ENCODE data around the gene RNGTT.
"Not testable (repeated sequence)": the region's sequence is repeated elsewhere in the genome, so short reads cannot be mapped to it uniquely, and the experiment has no call there.

Gene RNGTT

GRCh38 chr6:88945415-88946008 lies 17.9 kb downstream of the RNGTT start:
- Histone ChIP-seq H3K4me2 (no peak overlapping the region), H3K4me3 (no peak overlapping the region), H3K27me3 (no peaks in the 10 kb centered on the region), H3K27ac (no peak overlapping the region), H3K36me3 (peaks cover 5% of the 10 kb centered on the region; the same call in 1 of the 2 replicates), H4K20me1 (no peaks in the 10 kb centered on the region), H3K9me3 (peaks cover 5% of the 10 kb centered on the region), H3K4me1 (no peaks in the 10 kb centered on the region), H3K9ac (no peak overlapping the region)
- TF ChIP-seq Cebpa-rat (IDR thresholded peaks at IDR 0.05): no peak

- H3K27me3 ChIP-seq: no peaks in the 10 kb centered on the region
- H3K9ac ChIP-seq: no peak overlapping the region
- H3K4me1 ChIP-seq: no peaks in the 10 kb centered on the region
- TF ChIP-seq Cebpa-rat (IDR thresholded peaks at IDR 0.05): no peak
- H4K20me1 ChIP-seq: no peaks in the 10 kb centered on the region
- H3K36me3 ChIP-seq: peaks cover 46% of the 10 kb centered on the region
- H3K27ac ChIP-seq: no peak overlapping the region
- no peak overlapping the region for H3K4me3 ChIP-seq
- H3K9me3 ChIP-seq: peaks cover 12% of the 10 kb centered on the region
- H3K4me2 ChIP-seq: no peak overlapping the region
Measured at GRCh38 chr6:88933521-88933920, 29.9 kb downstream of the RNGTT start.

- not testable (repeated sequence) for H3K4me3 ChIP-seq, H3K27ac ChIP-seq, H4K20me1 ChIP-seq, H3K4me1 ChIP-seq, H3K4me2 ChIP-seq, H3K9ac ChIP-seq, H3K27me3 ChIP-seq
- H3K9me3 ChIP-seq: peaks cover 12% of the 10 kb centered on the region
- H3K36me3 ChIP-seq: peaks cover 45% of the 10 kb centered on the region
Measured at GRCh38 chr6:88932019-88932418, 31.4 kb downstream of the RNGTT start.

GRCh38 chr6:88922775-88923548 lies 40.5 kb downstream of the RNGTT start:
- Histone ChIP-seq H3K9me3 (no peaks in the 10 kb centered on the region), H3K4me1 (no peaks in the 10 kb centered on the region), H3K4me2 (no peak overlapping the region), H3K27me3 (no peaks in the 10 kb centered on the region), H4K20me1 (no peaks in the 10 kb centered on the region), H3K4me3 (no peak overlapping the region), H3K36me3 (peaks cover 10% of the 10 kb centered on the region; the same call in 1 of the 2 replicates), H3K9ac (no peak overlapping the region), H3K27ac (no peak overlapping the region)
- TF ChIP-seq Cebpa-rat (IDR thresholded peaks at IDR 0.05): no peak

- no peaks in the 10 kb centered on the region for H3K27me3 ChIP-seq
- peaks cover 10% of the 10 kb centered on the region; the same call in 1 of the 2 replicates for H3K36me3 ChIP-seq
- no peak for TF ChIP-seq Cebpa-rat (IDR thresholded peaks at IDR 0.05)
- H3K4me2 ChIP-seq: no peak overlapping the region
- H3K9me3 ChIP-seq: no peaks in the 10 kb centered on the region
- no peaks in the 10 kb centered on the region for H3K4me1 ChIP-seq
- no peak overlapping the region for H3K9ac ChIP-seq
- no peak overlapping the region for H3K27ac ChIP-seq
- H3K4me3 ChIP-seq: no peak overlapping the region
- no peaks in the 10 kb centered on the region for H4K20me1 ChIP-seq
Measured at GRCh38 chr6:88921734-88922133, 41.7 kb downstream of the RNGTT start.

GRCh38 chr6:88920774-88921733 lies 42.4 kb downstream of the RNGTT start:
- Histone ChIP-seq H3K27ac (no peak overlapping the region), H3K9ac (no peak overlapping the region), H3K36me3 (peaks cover 10% of the 10 kb centered on the region; the same call in 1 of the 2 replicates), H3K4me3 (no peak overlapping the region), H3K27me3 (no peaks in the 10 kb centered on the region), H4K20me1 (no peaks in the 10 kb centered on the region), H3K9me3 (no peaks in the 10 kb centered on the region), H3K4me1 (no peaks in the 10 kb centered on the region), H3K4me2 (no peak overlapping the region)
- no peak for TF ChIP-seq Cebpa-rat (IDR thresholded peaks at IDR 0.05)

- Histone ChIP-seq H3K36me3 (peaks cover 9% of the 10 kb centered on the region; the same call in 1 of the 2 replicates), H4K20me1 (no peaks in the 10 kb centered on the region), H3K27ac (no peak overlapping the region), H3K9me3 (peaks cover 4% of the 10 kb centered on the region), H3K4me1 (no peaks in the 10 kb centered on the region), H3K4me2 (no peak overlapping the region), H3K27me3 (no peaks in the 10 kb centered on the region), H3K9ac (no peak overlapping the region), H3K4me3 (no peak overlapping the region)
- no peak for TF ChIP-seq Cebpa-rat (IDR thresholded peaks at IDR 0.05)
Measured at GRCh38 chr6:88920088-88920487, 43.3 kb downstream of the RNGTT start.

GRCh38 chr6:88919032-88919431 lies 44.4 kb downstream of the RNGTT start:
- H3K27ac ChIP-seq: no peak overlapping the region

GRCh38 chr6:88916615-88917208 lies 46.7 kb downstream of the RNGTT start:
- Histone ChIP-seq H4K20me1 (no peaks in the 10 kb centered on the region), H3K4me2 (no peak overlapping the region)
- no peak for TF ChIP-seq Cebpa-rat (IDR thresholded peaks at IDR 0.05)

More at GRCh38 chr6:88919032-88919431, 44.4 kb downstream of the RNGTT start:
- Histone ChIP-seq H3K27me3 (no peaks in the 10 kb centered on the region), H3K4me1 (no peaks in the 10 kb centered on the region), H3K36me3 (peaks cover 7% of the 10 kb centered on the region; the same call in 1 of the 2 replicates), H3K9ac (no peak overlapping the region), H3K9me3 (peaks cover 8% of the 10 kb centered on the region), H3K4me2 (no peak overlapping the region), H4K20me1 (no peaks in the 10 kb centered on the region), H3K4me3 (no peak overlapping the region)
- TF ChIP-seq Cebpa-rat (IDR thresholded peaks at IDR 0.05): no peak

More at GRCh38 chr6:88916615-88917208, 46.7 kb downstream of the RNGTT start:
- Histone ChIP-seq H3K9me3 (peaks cover 8% of the 10 kb centered on the region), H3K4me1 (no peaks in the 10 kb centered on the region), H3K9ac (no peak overlapping the region), H3K4me3 (no peak overlapping the region), H3K27ac (no peak overlapping the region), H3K27me3 (no peaks in the 10 kb centered on the region), H3K36me3 (0 out of 2 replicates have a peak, but pooled peaks cover 4% of the 10 kb centered on the region)
